Mesothelial cell of epicardium (in vitro differentiated cells): ENCODE results near the gene COQ10A. TPM values are rescaled to one million over a fixed set of nuclear protein-coding genes. Genes with fewer than 3 reads are reported as not detected.

ENCODE experiments used
- DNase-seq, 2 experiments: peaks; one replicate each; pipeline ENCODE4 v3.0.0; 2021; ENCODE audit warnings: low spot score in 2 of 2; ENCODE audit not compliant: unreplicated experiment in 2 of 2
- H3K27ac Mint-ChIP-seq: 2 replicates; pipeline ENCODE4 v1.8.0; 2021; ENCODE audit warnings: mixed read lengths
- H3K27me3 Mint-ChIP-seq: 2 replicates; pipeline ENCODE4 v1.8.0; 2021; ENCODE audit warnings: low read depth, mixed read lengths
- H3K36me3 Mint-ChIP-seq: 2 replicates; pipeline ENCODE4 v1.8.0; 2021; ENCODE audit warnings: mixed read lengths
- H3K4me1 Mint-ChIP-seq: 2 replicates; pipeline ENCODE4 v1.8.0; 2021; ENCODE audit warnings: mixed read lengths
- H3K4me3 Mint-ChIP-seq: 2 replicates; pipeline ENCODE4 v1.8.0; 2021; ENCODE audit warnings: mild to moderate bottlenecking, moderate library complexity, mixed read lengths
- H3K9me3 Mint-ChIP-seq: 2 replicates; pipeline ENCODE4 v1.8.0; 2021; ENCODE audit warnings: mixed read lengths
- total RNA-seq: library from RNA; stranded (reverse); gene quantifications from 3 replicates; pipeline ENCODE4 v1.2.1, GENCODE V29; 2021
- TF ChIP-seq, protein P1 (sequence below): fragments of 200-600 bp; sonication (generic); IDR thresholded peaks from one replicate; pipeline ENCODE4 v1.5.0; 2021; ENCODE audit warnings: antibody characterized with exemption; ENCODE audit not compliant: unreplicated experiment

The COQ10A gene
- total RNA-seq, 1 donor from 2014 or later, result 15.3 TPM

DNA sequence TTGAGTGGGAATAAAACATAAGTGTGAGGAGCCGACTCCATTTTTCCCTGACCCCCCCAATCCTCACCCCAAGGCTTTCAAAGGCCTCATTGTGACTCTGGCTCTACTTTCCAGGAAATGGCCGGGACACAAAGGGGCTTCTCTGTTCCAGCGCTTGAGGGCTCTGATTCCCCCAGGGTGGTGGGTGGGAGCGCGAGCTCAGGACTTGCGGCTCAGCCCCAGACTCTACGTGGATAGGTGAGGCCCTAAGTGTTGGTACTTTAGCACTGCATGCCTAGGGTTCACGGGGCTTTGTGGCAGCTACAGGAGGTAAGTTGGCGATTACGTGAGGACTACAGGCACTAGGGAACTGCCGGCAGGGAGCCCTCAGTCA, 48.5 kb downstream of the COQ10A start:
- no peaks in the 10 kb centered on the region for H3K9me3 Mint-ChIP-seq
- no peaks in the 10 kb centered on the region for H3K27me3 Mint-ChIP-seq
- H3K36me3 Mint-ChIP-seq, result peaks cover 7% of the 10 kb centered on the region
- peak overlapping the region; percentile 99 for H3K27ac Mint-ChIP-seq
- H3K4me1 Mint-ChIP-seq, result peaks cover 14% of the 10 kb centered on the region
- TF ChIP-seq, protein P1, sequence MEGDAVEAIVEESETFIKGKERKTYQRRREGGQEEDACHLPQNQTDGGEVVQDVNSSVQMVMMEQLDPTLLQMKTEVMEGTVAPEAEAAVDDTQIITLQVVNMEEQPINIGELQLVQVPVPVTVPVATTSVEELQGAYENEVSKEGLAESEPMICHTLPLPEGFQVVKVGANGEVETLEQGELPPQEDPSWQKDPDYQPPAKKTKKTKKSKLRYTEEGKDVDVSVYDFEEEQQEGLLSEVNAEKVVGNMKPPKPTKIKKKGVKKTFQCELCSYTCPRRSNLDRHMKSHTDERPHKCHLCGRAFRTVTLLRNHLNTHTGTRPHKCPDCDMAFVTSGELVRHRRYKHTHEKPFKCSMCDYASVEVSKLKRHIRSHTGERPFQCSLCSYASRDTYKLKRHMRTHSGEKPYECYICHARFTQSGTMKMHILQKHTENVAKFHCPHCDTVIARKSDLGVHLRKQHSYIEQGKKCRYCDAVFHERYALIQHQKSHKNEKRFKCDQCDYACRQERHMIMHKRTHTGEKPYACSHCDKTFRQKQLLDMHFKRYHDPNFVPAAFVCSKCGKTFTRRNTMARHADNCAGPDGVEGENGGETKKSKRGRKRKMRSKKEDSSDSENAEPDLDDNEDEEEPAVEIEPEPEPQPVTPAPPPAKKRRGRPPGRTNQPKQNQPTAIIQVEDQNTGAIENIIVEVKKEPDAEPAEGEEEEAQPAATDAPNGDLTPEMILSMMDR, result no peak
- H3K4me3 Mint-ChIP-seq, result peak overlapping the region; percentile 98
- DNase-seq, result peak in 1 of 2 experiments; percentile 43

DNA sequence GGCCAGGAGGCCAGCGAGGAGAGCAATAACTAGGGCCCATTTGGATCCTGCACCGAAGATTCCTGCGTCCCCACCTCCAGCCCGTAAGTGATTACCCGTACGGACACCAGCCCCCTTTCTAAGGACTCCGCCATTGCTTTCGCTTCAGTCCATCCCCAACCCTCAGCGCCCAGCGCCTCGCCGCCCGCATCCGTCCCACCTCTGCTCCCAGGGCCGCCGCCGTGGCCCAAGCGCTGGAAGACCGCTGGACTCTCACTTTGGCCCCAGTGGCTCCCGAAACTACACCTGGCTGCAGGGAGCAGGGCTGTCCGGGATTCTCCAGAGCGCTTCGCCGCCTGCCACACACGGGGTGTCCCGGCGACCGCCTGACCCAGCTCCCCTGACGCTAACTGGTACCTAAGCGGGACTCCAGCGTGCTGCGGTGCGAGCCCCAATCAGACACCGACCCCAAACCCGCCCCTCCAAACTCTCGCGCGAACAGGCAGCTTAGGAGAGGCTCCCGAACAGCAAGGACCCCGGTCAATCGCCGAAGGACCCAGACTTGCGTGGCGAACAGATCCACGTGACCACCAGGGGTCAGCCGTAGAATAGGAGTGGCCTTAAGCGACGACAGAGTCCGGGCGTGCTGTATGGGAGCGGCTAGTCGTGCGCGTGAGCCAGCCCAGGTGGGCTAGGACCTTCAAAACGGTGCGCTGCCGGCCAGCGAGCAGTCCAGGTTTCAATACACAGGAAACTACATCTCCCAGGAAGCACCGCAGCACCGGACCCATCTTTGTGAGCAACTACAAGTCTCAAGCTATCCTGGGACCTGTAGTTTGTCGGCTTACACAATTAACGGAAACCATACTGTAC, 49.1 kb downstream of the COQ10A start, which contains the start of gene CNPY2:
CNPY2 (minus strand) TSS at position 367 of the 852 bp plus-strand sequence. CDS start 771 bp downstream, outside the sequence.
- peak; percentile 90 to 93 for DNase-seq
- no peaks in the 10 kb centered on the region for H3K27me3 Mint-ChIP-seq
- H3K4me1 Mint-ChIP-seq, result peaks cover 14% of the 10 kb centered on the region
- peak within 1 kb of the TSS; percentile 98 for H3K4me3 Mint-ChIP-seq
- no peaks in the 10 kb centered on the region for H3K9me3 Mint-ChIP-seq
- TF ChIP-seq, protein P1, result no peak
- H3K27ac Mint-ChIP-seq, result peak within 1 kb of the TSS; percentile 99
- peaks cover 7% of the 10 kb centered on the region for H3K36me3 Mint-ChIP-seq

DNA sequence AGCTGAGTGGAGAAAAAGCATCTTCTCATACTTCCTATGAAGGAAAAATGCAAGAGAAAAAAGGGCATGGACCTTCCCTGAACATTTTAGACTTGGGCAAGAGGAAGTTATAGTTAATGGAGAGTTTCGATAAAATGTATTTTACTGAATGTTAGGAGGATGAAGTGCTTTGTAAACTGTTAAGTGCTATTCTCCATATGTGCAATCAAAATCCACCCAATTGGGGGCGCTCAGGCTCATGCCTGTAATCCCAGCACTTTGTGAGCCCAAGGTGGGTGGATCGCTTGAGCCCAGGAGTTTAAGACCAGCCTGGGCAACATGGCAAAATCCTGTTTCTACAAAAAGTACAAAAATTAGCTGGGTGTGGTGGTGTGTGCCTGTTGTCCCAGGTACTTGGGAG, 50.9 kb downstream of the COQ10A start:
- Mint-ChIP-seq H3K4me3 (no peak overlapping the region), H3K36me3 (peaks cover 7% of the 10 kb centered on the region), H3K4me1 (peaks cover 14% of the 10 kb centered on the region), H3K27me3 (no peaks in the 10 kb centered on the region), H3K27ac (no peak overlapping the region), H3K9me3 (no peaks in the 10 kb centered on the region)
- no peak for DNase-seq
- TF ChIP-seq, protein P1, result no peak

Other genes with a start within 250 kb of the COQ10A start
- gene IKZF4, start 245.9 kb upstream of the COQ10A start, total RNA-seq, result 16.2 to 22.5 TPM (median 18.6 TPM) in 3 replicates
- 20.6 to 25.7 TPM (median 25.2 TPM) in 3 replicates for gene RPS26, start 225.0 kb upstream of the COQ10A start, total RNA-seq
- 58.2 to 59.1 TPM (median 59.0 TPM) in 3 replicates for gene ERBB3, start 186.8 kb upstream of the COQ10A start, total RNA-seq
- gene PA2G4, start 162.4 kb upstream of the COQ10A start, total RNA-seq, result 90.4 to 96.7 TPM (median 91.4 TPM) in 3 replicates
- 3,814 to 4,057 TPM (median 4,017 TPM) in 3 replicates for gene RPL41, start 150.3 kb upstream of the COQ10A start, total RNA-seq
- gene ZC3H10, start 148.7 kb upstream of the COQ10A start, total RNA-seq, result 7.8 to 9.2 TPM (median 8.0 TPM) in 3 replicates
- 64.7 to 69.4 TPM (median 67.2 TPM) in 3 replicates for gene ESYT1, start 138.7 kb upstream of the COQ10A start, total RNA-seq
- gene MYL6B, start 114.4 kb upstream of the COQ10A start, total RNA-seq, result 150 to 151 TPM (median 150 TPM) in 3 replicates
- gene MYL6, start 108.6 kb upstream of the COQ10A start, total RNA-seq, result 800 to 830 TPM (median 827 TPM) in 3 replicates
- gene SMARCC2, start 77.5 kb upstream of the COQ10A start, total RNA-seq, result 158 to 177 TPM (median 171 TPM) in 3 replicates
- gene RNF41, start 45.0 kb upstream of the COQ10A start, total RNA-seq, result 47.1 to 49.6 TPM (median 48.1 TPM) in 3 replicates
- gene NABP2, start 42.6 kb upstream of the COQ10A start, total RNA-seq, result 23.5 to 24.4 TPM (median 23.7 TPM) in 3 replicates
- gene SLC39A5, start 36.9 kb upstream of the COQ10A start, total RNA-seq, result 0.76 to 1.3 TPM (median 1.1 TPM) in 3 replicates
- gene ANKRD52, start 8.6 kb upstream of the COQ10A start, total RNA-seq, result 60.7 to 63.2 TPM (median 63.1 TPM) in 3 replicates
- gene CS, start 33.4 kb downstream of the COQ10A start, total RNA-seq, result 167 to 195 TPM (median 194 TPM) in 3 replicates
- gene CNPY2, start 49.0 kb downstream of the COQ10A start, total RNA-seq, result 164 to 174 TPM (median 171 TPM) in 3 replicates
- gene PAN2, start 67.1 kb downstream of the COQ10A start, total RNA-seq, result 60.9 to 76.8 TPM (median 66.4 TPM) in 3 replicates
- 0.51 to 0.76 TPM (median 0.72 TPM) in 3 replicates for gene IL23A, start 71.9 kb downstream of the COQ10A start, total RNA-seq
- gene STAT2, start 93.2 kb downstream of the COQ10A start, total RNA-seq, result 178 to 188 TPM (median 180 TPM) in 3 replicates
- not detected in 3 replicates for gene APOF, start 95.9 kb downstream of the COQ10A start, total RNA-seq
- 26.3 to 27.9 TPM (median 27.6 TPM) in 3 replicates for gene TIMELESS, start 182.5 kb downstream of the COQ10A start, total RNA-seq
- gene MIP, start 187.7 kb downstream of the COQ10A start, total RNA-seq, result not detected in 3 replicates
- gene SPRYD4, start 201.6 kb downstream of the COQ10A start, total RNA-seq, result 5.7 to 6.0 TPM (median 5.7 TPM) in 3 replicates
- gene GLS2, start 221.2 kb downstream of the COQ10A start, total RNA-seq, result 2.2 to 2.9 TPM (median 2.9 TPM) in 3 replicates